ENCODE data around the gene MYH8. TPM values are rescaled to one million over a fixed set of nuclear protein-coding genes. Genes with fewer than 3 reads are reported as not detected.

MYH8 gene
- not detected in 2 replicates for total RNA-seq

DNA sequence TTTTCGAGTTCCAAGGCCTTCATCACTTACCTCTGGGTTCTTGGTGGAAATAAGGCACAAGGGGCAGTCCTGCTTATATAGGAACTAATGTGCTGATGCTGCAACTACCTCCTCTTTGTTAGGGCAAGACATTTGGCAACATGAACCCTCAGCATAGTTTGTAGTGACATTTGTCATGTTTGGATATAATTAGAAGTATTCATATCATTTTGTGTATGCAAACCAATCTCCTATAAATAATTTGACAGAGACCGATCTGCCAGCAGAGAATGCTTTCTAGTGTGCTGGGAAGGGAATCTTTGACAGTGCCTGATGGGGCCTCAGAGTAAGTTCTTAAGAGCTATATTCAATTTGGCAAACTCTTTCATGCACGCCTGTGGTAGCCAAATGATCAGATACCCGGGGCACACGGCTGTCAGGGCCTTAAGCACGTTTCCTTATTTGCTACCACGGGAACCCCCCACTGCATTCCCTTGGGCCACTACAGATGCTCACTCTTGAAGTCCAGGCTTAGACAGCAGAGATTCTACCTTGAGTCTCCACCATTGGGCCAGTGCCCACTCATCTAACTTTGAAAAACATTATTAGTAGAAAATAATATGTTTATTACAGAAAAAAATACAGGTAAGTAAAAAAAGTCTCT is at the start of gene MYH8:
Gene MYH8 (minus strand): TSS at position 51 of the 643 bp plus-strand sequence. CDS start 1,723 bp downstream, outside the sequence.

GRCh38 chr17:10469459-10469858 is 47.7 kb upstream of the MYH8 start, which contains the start of gene MYH4:
Gene MYH4 (minus strand): TSS chr17:10469559. CDS start chr17:10466745, 2,814 bp downstream.

DNA sequence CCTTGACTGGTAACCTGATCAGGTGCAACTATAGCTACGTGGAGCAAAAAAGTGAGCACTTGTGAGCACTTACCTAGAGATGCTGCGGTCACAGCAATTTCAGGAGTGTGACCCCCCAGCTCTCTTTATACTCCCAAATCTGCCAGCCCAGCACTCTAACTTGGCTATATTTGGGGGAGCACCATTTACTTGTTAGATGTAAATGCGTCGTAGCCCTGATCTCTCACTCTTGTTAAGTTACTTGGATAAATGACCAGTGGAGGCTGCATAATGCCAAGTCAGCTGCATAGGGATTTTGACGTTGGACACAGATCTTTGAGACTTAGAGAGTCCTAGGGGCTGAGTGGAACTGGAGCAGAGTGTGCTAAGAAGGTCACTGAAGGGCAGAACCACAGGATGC is 48.8 kb downstream of the MYH8 start, which contains the start of gene MYH13:
Gene MYH13 (minus strand): TSS at position 101 of the 400 bp plus-strand sequence. CDS start 8,476 bp downstream, outside the sequence.

Other genes starting within 250 kb of the MYH8 start
- not detected in 2 replicates for gene GAS7, start 223.3 kb downstream of the MYH8 start, total RNA-seq
- gene MYH13, start 48.9 kb downstream of the MYH8 start, total RNA-seq = not detected in 2 replicates
- not detected in 2 replicates for gene MYH4, start 47.6 kb upstream of the MYH8 start, total RNA-seq
- not detected in 2 replicates for gene MYH1, start 96.6 kb upstream of the MYH8 start, total RNA-seq
- gene MYH2, start 127.7 kb upstream of the MYH8 start, total RNA-seq = not detected in 2 replicates
- 0.38 and 0.45 TPM in 2 replicates for gene MYH3, start 235.4 kb upstream of the MYH8 start, total RNA-seq